HG02571 (cell line): ENCODE results near the gene GLRA3.
"Not testable (repeated sequence)": the region's sequence is repeated elsewhere in the genome, so short reads cannot be mapped to it uniquely, and the experiment has no call there.

ENCODE experiments used
- ATAC-seq: cut with Tn5 transposase; IDR thresholded peaks from one replicate; pipeline ENCODE4 v1.9.1; 2021; ENCODE audit warnings: mild to moderate bottlenecking, moderate library complexity; ENCODE audit not compliant: unreplicated experiment

Gene GLRA3

DNA sequence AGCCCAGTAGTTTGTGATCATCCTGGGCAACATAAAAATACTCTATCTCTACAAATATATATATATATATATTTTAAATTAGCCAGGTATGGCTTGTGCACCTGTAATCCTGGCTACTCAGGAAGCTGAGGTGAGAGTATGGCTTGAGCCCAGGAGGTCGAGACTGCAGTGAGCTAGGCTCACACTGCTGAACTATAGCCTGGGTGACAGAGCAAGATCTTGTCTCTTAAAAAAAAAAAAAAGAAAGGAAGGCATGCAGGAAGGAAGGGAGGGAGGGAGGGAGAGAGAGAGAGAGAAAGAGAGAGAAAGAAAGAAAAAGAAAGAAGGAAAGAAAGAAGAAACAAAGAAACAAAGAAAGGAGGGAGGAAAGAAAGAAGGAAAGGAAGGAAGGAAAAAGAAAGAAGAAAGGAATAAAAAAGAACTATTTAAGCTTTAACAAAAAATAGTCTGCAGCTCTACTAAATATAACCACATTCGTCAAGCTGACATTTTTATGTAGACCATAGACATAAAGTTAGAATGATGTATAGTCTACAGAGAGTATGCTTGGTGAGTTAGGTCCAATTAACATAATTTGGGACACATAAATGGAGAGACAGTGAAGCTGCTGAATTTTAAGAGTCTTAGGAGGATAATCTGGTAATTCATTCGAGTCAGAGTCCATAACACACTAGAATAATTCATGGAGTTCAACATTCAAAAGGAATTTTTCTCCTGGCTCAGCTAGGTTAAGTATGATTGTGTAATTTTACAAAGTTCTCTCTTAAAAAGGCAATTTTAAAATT, 111.9 kb downstream of the GLRA3 start:
- no peak for ATAC-seq

DNA sequence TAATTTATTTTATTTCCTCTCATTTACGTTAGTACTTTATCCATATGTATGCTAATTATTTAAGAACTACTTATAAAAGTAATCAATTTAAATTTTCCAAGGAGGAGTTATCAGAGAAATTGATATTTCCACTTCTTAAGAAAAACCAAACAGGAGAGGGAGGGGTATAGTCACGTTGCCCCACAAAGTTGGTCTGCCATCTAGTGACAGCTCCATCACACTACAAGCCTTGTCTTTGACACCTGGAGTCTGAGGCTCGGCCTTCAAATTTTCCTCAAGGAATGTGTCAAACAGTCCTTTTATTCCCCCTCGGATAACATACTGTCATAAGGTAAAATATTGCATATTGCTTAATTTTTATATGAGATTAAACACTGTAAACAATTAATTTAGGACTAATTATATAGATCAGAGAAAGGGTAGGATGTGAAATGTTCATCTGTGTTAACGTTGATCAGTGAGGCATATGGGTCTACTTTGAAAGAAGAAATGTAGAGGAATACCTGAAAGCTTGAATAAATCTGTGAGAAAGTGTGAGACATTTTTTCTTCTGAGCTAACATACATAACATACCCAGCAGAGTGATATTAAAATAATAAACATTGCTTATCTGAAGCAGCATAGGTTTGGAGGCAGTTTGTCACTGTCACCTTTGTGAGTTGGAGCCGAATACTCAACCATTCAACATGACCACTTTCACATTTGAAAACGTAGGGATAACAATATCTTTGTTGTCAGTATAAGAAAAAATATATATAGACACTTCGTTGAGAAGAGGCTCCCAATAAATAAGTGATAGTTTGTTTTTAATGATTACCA, 114.4 kb downstream of the GLRA3 start:
- ATAC-seq = peak; percentile 90

DNA sequence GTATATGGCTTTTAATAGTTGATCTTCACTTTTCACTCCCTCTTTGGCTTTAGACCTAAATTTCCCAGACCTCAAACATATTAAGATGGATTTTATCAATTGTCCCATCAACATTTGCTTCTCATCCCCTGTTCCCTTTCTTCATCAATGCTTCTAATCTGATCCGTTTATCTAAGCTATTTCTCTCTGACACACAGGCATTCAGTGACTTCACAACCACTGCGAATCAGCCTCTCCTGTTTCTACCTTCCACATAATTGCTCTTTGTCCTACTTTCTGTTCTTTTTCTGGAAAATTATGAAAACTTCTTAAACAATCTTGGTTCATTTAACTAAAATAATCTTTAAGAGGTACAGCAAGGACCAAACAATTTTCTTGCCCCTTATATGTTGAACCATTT, 115.2 kb downstream of the GLRA3 start:
- ATAC-seq = no peak

DNA sequence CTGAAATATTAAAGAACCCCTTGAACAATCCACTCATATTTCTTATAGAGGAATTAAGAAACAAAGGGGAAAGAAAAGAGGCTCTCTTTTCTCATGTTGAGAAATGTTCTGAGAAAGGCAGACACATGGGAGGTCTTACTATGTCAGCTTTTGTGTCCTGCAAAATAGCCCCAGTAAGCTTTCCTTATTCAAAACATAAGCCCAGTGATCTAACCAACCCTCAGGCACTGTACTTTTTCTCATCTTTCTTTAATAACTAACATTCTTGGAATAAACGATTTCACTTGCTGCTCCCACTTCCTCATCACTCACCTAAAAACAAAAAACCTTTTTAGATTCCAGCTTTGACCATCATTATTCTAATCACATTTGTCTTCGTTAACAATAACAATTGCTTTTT, 115.9 kb downstream of the GLRA3 start:
- no peak for ATAC-seq

DNA sequence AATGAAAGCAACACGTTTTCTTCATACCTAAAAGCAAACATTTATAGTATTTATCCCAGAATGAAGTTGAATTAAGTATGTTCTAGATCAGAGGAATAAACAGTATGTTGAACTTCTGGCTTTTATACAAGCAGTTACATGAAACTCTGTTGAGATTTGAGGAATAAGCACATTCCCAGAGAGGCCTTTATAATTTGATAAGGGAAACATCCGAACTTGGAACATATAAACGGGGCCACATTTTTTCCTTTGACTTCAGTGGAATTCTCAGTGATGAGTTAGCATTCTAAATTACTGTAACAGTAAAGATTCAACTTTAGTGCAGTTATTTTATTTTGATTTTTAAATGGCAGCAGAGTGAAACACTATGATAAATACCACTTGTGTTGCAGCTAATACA, 119.5 kb downstream of the GLRA3 start:
- no peak for ATAC-seq

DNA sequence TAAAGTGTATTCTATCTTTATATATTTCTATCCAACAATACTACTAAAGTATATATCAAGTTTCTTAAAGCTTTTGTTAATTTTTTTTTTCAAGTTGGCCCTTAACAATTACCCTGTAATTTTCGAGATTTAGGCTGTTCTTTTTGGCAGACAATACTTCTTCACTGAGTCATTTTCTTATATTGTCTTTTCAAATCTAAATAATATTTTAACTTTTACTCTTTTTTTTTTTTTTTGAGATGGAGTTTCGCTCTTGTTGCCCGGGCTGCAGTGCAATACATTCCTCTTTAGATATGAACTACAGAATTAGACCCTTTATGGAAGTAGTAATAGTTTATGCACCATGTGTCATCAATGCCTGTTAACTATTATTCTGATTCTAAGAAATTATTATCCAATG, 120.7 kb downstream of the GLRA3 start:
- ATAC-seq = no peak

DNA sequence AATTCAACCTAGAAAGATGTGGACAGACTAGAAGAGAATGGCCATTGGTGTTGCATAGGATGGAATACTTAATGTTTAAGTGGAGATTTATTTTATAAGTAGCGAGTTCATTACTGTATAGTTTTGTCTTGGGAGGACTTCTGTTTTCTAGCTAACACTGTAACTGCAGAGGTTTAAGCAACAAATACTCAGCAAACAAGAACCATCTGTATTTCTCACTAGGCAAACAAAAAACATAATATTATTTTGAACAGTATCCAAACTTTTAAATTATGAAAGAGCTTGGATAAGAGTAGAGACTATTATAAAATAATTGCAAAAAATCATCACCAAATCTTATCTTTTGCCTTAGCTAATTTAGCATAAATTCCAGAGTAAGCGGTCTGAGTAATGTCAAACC, 121.1 kb downstream of the GLRA3 start:
- no peak for ATAC-seq

DNA sequence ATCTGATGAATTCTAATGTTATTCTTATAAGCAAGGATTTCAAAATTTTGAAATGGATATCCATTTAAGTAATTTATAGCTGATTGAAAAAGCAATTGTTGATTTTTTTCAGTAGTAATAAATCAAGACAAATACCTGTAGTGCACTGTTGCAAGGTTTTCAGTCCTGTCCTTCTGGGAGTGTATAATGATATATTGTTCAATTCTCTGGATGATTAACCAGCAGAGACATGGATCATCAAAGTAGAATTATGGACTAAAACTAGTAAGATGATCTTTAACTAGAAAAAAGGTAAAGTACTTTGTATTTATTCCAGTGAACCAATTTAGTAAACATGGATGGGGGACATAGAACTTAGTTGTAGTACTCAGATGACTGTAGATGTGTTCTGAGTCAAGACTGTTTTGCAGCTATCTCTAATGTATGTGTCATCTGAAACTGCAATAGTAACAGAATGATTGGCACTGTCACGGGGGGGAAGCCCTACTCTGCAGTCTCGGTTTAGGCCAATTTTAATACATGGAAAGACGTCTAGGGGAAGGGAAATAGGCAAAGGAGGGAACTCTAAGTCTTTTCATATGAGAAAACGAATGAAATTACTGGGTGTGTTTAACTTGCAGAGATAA, 121.9 kb downstream of the GLRA3 start:
- ATAC-seq = peak; percentile 100

DNA sequence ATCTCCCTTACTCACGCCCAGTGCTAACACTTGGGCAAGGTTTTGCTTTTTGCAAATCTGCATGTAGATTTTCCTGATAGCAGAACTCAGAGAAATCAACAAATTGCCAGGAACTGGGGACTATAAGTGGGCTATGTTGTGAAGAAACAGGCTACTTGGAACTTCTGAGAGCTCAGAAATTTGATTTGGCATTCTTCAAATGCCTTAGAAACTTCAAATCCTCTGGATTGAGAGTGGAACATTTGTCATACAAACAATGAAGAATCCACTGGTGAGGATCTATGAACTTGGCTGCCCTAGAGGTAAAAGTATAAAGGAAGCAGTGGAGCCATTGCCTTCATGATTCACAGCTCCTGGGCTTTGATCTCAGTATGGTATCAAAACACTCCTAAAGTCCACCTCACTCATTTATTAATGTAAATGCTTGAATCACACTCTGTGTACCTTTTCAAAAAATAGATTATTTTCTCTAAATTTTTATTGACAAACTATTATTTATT, 126.0 kb downstream of the GLRA3 start:
- ATAC-seq = no peak

DNA sequence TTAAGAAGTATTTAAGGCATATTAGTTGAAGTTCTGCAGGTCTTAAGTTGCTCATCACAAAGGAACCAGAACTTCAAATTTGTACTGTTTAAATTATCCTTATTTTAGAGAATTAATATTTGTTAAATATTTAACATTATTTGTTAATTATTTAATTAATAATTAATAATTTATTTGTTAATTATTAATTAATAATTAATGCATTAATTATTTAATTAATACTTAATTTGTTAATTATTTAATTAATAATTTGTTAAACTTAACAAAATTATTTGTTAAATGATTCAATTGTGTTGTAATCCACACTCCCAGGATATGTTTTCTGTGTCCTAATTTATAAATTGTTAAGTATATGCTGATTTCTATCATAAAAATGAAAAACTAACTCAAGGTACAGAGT, 129.4 kb downstream of the GLRA3 start:
- no peak for ATAC-seq

DNA sequence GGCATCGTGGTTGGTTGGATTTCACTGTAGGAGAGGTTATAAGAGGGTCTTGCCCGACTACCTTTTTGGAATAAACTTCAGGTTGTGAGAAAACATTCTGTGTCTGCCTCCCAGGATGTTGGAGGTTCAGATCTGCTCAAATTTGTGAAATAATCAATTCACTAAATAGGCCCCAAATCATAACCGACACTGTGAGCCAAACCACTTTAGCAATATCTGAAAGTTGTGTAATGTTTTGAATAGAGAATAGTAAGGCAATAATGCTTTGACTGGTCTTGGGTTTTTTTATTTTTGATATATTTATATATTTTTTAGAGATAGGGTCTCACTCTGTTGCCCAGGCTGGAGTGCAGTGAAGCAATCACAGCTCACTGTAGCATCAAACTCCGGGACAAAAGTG, 131.2 kb downstream of the GLRA3 start:
- ATAC-seq = no peak

DNA sequence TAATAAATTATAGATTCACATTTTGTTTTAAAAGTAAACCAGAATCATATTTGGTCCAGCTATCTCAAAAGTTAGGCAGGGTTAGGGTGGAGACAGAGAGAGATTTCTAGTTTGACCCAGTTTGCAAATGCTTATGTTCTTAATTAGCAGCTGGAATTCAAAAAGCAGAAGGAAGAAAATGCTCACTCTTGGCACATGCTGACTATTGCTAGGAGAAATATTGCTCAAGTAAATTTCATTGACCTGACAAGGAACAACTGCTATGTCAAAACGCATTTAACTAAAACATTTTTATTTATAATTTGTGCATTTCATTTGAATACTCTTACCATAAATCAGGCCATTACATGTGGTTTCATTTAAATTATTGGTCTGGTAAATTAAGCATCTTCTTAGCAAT, 131.8 kb downstream of the GLRA3 start:
- no peak for ATAC-seq

DNA sequence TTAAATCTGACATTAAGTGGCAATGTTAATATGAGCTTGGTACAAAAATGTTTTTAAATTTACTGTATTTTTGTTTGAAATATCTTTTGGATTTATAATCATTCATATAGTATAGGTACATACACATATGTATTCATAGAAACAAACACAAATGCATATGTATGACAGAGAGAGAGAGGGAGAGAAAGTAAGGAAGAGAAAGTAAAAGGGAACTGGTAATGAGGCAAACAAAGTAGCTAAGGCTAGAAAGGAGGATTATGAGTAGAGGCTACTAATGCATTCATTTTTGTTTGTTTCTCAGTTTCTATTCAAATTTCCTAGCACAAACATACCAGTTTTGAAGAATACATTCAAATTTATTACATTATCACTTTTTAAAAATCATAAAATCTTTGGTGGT, 132.4 kb downstream of the GLRA3 start:
- no peak for ATAC-seq

DNA sequence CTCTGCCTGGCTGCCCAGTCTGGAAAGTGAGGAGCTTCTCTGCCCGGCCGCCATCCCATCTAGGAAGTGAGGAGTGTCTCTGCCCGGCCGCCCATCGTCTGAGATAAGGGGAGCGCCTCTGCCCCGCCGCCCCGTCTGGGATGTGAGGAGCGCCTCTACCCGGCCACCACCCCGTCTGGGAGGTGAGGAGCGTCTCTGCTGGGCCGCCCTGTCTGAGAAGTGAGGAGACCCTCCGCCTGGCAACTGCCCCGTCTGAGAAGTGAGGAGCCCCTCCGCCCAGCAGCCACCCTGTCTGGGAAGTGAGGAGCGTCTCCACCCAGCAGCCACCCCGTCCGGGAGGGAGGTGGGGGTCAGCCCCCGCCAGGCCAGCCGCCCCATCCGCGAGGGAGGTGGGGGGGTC, 137.2 kb downstream of the GLRA3 start:
- not testable (repeated sequence) for ATAC-seq

DNA sequence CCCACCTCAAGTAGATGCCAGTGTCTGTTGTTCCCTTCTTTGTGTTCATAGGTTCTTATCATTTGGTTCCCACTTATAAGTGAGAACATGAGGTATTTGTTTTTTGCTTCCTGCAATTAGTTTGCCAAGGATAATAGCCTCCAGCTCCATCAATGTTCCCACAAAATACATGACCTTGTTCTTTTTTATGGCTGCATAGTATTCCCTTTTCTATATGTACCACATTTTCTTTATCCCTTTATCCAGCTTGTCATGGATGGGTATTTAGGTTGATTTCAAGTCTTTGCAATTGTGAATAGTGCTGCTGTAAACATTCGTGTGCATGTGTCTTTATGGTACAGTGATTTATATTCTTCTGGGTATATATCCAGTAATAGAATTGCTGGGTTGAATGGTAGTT, 138.4 kb downstream of the GLRA3 start:
- ATAC-seq = no peak

DNA sequence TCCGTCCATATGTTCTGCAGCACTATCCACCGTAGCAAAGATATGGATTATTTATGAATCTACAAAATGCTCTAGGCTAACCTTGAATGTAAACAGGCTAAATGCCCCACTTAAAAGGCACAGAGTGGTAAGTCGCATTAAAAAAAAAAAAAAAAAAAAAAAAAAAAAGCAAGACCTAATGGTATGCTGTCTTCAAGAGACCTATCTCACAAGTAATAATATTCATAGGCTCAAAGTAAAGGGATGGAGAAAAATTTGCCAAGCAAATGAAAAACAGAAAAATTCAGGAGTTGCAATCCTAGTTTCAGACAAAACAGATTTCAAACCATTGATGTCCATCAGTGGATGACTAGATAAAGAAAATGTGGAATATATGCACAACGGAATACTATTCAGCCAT, 139.4 kb downstream of the GLRA3 start:
- no peak for ATAC-seq

DNA sequence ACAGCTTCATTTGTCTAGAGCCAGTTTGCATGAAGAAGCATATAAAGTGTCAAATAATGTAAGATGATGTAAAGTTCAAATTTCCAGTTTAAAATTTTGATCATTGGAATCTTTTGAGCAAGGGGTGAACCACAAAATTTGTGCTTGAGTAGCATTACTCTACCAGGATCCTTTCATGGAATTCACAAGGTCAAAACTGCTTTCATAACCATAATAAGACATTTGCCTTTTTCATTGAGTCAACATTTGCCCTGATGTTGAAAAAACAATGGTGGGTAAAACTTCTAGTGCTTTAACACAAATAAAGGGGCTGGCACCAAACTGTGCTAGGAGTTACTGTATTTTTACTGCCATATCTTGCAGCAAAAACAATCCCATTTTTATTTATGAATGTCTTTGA, 142.2 kb downstream of the GLRA3 start:
- no peak for ATAC-seq

DNA sequence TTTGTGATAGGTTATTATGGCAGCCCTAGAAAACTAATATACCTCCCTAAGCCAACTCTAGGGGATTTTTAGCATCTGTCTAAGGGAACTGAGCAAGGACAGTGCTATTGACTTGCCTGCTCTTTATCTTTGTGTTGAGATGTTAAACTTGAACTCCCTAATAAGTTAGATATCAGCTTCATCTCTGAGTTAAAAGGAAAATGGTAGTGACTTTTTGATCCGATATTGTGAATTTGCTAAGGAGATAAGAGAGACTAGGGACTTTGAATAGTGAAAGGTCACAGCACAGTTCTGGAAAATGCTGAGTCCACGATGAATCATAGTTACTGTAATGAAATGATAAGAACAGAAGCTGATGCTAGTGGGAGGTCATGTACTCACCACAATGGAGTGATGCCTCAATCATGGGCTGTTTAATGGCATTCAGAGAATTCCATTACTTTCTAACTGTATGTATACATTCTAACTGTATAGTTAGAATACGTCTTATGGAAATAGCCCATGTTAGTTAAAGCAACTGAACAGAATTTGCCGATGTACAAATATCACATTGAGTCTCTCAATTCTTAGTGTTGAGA, 147.2 kb downstream of the GLRA3 start:
- ATAC-seq = no peak

DNA sequence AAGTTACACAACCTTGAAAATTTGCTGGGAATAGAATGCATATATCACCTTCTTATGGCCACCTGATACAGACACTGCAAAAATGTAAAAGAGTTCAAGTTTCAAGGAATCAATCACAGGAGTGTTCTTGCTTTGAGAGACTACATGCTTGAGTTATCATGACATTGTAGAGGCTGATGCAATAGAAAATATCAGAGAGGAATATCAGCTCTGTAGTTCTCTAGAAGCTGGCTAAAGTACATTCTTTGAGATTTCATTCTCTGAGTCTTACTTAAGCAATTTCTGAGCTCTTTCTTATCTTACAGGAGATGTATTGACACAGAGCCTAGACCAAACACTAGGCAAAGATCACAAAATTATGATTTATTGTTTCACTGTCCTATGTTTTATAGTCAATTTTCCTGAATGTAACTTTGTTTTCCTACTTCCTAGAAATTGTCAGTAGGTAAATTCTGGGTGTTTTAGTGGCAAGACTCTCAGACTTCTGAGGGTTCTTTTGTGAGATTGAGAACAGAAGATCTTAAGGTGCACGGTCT, 154.7 kb downstream of the GLRA3 start:
- ATAC-seq = no peak

DNA sequence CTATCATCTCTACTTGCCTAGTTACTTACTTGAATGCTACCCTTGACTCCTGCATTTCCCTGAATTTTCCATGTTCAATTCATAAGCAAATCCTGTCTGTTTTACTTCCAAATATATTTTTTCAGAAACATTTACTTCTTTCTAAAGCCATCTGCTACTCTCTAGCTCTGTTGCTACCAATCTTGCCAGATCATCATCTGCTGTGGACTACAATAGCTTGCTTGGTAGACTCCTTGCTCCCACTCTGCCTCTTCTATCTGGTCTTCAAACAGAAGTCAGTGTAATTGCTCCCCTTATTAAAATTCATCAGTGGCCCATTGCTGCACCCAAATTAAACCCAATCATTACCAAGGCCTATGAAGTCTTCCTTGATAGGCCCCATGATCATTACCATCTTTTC, 155.2 kb downstream of the GLRA3 start:
- no peak for ATAC-seq

DNA sequence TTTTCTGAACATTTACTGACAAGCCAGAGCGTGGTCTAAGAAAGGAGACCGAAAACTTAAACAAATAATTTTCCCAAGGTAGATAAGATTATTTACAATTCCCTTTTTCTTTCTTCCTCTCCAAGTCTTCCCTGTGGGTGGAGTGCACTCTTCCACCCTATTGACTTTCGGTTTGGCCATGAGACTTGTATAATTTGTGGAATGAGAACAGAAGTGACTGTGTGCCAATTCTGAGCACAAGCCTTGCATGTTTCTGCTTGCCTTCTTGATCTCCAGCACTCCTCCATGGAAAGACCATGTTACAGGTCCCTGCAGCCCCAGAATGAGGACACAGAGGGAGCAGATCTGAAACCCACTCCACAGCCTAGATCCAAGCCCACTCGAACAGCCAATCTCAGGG, 156.8 kb downstream of the GLRA3 start:
- no peak for ATAC-seq
